ENCODE measurements around the gene UHRF2. TPM values are rescaled to one million over a fixed set of nuclear protein-coding genes. Genes with fewer than 3 reads are reported as not detected.

The UHRF2 gene
- total RNA-seq, 1 donor from 2014 or later = 59.4 TPM

GRCh38 chr9:6467006-6467625 is 54.1 kb downstream of the UHRF2 start:
- Mint-ChIP-seq H3K4me3 (no peak overlapping the region), H3K27me3 (ENCODE audit: low read depth) (no peaks in the 10 kb centered on the region), H3K36me3 (ENCODE audit: low read depth) (peaks cover 3% of the 10 kb centered on the region), H3K4me1 (peaks cover 9% of the 10 kb centered on the region), H3K27ac (ENCODE audit: unreplicated experiment) (no peak overlapping the region), H3K9me3 (no peaks in the 10 kb centered on the region)
- no peak for DNase-seq (ENCODE audit: low read depth, low spot score)
- TF ChIP-seq CTCF (conservative IDR thresholded peaks at IDR 0.05) = no peak

- Mint-ChIP-seq H3K9me3 (no peaks in the 10 kb centered on the region), H3K4me1 (peaks cover 9% of the 10 kb centered on the region), H3K36me3 (ENCODE audit: low read depth) (peaks cover 3% of the 10 kb centered on the region), H3K27me3 (ENCODE audit: low read depth) (no peaks in the 10 kb centered on the region), H3K27ac (ENCODE audit: unreplicated experiment) (no peak overlapping the region), H3K4me3 (no peak overlapping the region)
- no peak for DNase-seq (ENCODE audit: low read depth, low spot score)
- no peak for TF ChIP-seq CTCF (conservative IDR thresholded peaks at IDR 0.05)
Measured at GRCh38 chr9:6471231-6471850, 58.3 kb downstream of the UHRF2 start.

- Mint-ChIP-seq H3K27me3 (ENCODE audit: low read depth) (no peaks in the 10 kb centered on the region), H3K27ac (ENCODE audit: unreplicated experiment) (no peak overlapping the region), H3K9me3 (no peaks in the 10 kb centered on the region), H3K4me1 (no peaks in the 10 kb centered on the region), H3K4me3 (no peak overlapping the region), H3K36me3 (ENCODE audit: low read depth) (peaks cover 3% of the 10 kb centered on the region)
- TF ChIP-seq CTCF (conservative IDR thresholded peaks at IDR 0.05) = no peak
- DNase-seq (ENCODE audit: low read depth, low spot score) = no peak
Measured at GRCh38 chr9:6473151-6473550, 60.2 kb downstream of the UHRF2 start.

GRCh38 chr9:6479959-6480358 is 67.0 kb downstream of the UHRF2 start:
- TF ChIP-seq CTCF (conservative IDR thresholded peaks at IDR 0.05) = no peak
- Mint-ChIP-seq H3K9me3 (no peaks in the 10 kb centered on the region), H3K27ac (ENCODE audit: unreplicated experiment) (no peak overlapping the region), H3K27me3 (ENCODE audit: low read depth) (no peaks in the 10 kb centered on the region), H3K4me3 (no peak overlapping the region), H3K36me3 (ENCODE audit: low read depth) (peaks cover 3% of the 10 kb centered on the region), H3K4me1 (no peaks in the 10 kb centered on the region)
- no peak for DNase-seq (ENCODE audit: low read depth, low spot score)

GRCh38 chr9:6484210-6484609 is 71.2 kb downstream of the UHRF2 start:
- Mint-ChIP-seq H3K27ac (ENCODE audit: unreplicated experiment) (no peak overlapping the region), H3K27me3 (ENCODE audit: low read depth) (no peaks in the 10 kb centered on the region), H3K4me3 (no peak overlapping the region), H3K9me3 (no peaks in the 10 kb centered on the region), H3K36me3 (ENCODE audit: low read depth) (peaks cover 6% of the 10 kb centered on the region), H3K4me1 (no peaks in the 10 kb centered on the region)
- DNase-seq (ENCODE audit: low read depth, low spot score) = no peak
- no peak for TF ChIP-seq CTCF (conservative IDR thresholded peaks at IDR 0.05)

All from neural crest cell (in vitro differentiated cells).